ENCODE results near the gene ANGPT4.
"Not testable (repeated sequence)": the region's sequence is repeated elsewhere in the genome, so short reads cannot be mapped to it uniquely, and the experiment has no call there.

Gene ANGPT4

DNA sequence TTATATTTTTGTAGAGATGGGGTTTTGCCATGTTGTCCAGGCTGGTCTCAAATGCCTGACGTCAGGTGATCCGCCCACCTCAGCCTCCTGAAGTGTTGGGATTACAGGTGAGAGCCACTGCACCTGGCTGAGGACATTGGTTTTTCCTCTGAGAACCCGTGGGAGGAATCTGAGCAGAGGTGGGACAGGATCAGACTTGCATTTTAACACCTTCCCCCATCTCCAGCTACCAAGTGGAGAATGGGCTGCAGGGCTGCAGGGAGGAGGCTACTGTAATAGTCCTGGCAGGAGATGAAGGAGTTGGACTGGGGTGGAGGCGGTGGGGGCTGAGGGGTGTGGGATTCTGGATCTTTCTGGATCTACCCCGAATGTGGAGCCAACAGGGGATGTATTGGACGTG, 58.1 kb downstream of the ANGPT4 start:
- TF ChIP-seq CTCF (IDR thresholded peaks at IDR 0.05; ENCODE audit: borderline replicate concordance, insufficient read depth, low read depth, low read length) = no peak
- H3K4me3 ChIP-seq (ENCODE audit: low read depth, low read length) = no peak overlapping the region

GRCh38 chr20:856361-856775, 59.8 kb downstream of the ANGPT4 start:
- no peak overlapping the region for H3K4me3 ChIP-seq (ENCODE audit: low read depth, low read length)
- no peak for TF ChIP-seq CTCF (IDR thresholded peaks at IDR 0.05; ENCODE audit: borderline replicate concordance, insufficient read depth, low read depth, low read length)

DNA sequence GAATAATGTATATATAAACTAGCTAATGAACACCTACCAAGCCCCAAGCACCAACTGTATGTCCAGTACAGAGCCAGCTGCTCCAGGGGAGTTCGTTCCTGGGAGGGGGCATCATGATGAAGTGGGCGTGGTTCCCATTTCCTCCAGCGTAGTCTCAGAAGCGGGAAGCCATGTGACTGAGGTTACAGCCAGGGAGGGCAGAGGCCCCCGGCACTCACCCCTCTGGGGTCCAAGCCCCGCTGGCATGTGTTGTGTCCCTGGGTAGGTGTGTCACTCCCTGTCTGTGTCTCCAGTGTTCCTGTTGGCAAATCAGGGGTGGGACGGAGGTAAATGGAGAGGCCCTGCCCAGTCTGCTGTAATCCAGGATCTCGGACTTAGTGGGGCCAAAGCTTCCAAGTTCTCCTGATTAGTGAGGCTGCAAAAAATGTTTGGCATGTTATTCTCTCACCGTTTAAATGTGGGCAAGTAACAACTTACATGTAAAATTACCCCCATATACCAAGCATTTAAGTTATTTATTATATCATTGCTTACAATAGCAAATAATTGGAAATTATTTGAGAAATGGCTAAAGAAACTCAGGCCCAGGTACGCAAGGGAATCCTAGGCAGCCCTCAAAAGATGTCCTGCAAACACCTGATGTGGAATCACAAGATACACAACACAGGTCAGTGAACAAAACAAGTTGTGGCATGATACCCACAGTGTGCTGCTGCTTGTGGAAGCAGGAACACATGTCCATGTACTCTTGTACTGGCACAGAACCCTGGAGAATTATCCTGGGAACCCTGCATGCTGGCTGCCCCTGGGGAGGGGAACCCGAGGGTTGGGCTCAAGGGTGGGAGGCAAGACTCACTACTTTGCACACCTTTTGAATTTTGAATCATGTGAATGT, 60.4 kb downstream of the ANGPT4 start:
- no peak overlapping the region for H3K4me3 ChIP-seq (ENCODE audit: low read depth, low read length)
- TF ChIP-seq CTCF (IDR thresholded peaks at IDR 0.05; ENCODE audit: borderline replicate concordance, insufficient read depth, low read depth, low read length) = no peak

- TF ChIP-seq CTCF (IDR thresholded peaks at IDR 0.05; ENCODE audit: borderline replicate concordance, insufficient read depth, low read depth, low read length) = no peak
- H3K4me3 ChIP-seq (ENCODE audit: low read depth, low read length) = no peak overlapping the region
Observed at GRCh38 chr20:854601-855000, 61.5 kb downstream of the ANGPT4 start.

GRCh38 chr20:853406-853996, 62.6 kb downstream of the ANGPT4 start:
- no peak for TF ChIP-seq CTCF (IDR thresholded peaks at IDR 0.05; ENCODE audit: borderline replicate concordance, insufficient read depth, low read depth, low read length)
- H3K4me3 ChIP-seq (ENCODE audit: low read depth, low read length) = no peak overlapping the region

DNA sequence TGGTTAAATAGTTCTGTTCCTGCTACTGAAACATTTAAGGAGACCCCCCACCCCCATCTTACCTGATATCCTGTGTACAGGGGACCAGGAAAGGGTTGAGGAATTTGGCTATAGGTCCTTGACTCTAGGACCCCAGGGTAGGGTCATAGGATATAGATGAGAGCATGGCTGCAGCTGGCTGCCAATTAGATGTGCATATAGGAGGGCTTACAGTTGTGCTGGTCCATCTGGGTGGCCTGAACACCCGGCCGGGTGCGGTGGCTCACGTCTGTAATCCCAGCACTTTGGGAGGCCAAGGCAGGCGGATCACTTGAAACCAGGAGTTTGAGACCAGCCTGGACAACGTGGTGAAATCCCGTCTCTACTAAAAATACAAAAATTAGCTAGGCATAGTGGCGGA, 67.4 kb downstream of the ANGPT4 start:
- H3K4me3 ChIP-seq (ENCODE audit: low read depth, low read length) = not testable (repeated sequence)

DNA sequence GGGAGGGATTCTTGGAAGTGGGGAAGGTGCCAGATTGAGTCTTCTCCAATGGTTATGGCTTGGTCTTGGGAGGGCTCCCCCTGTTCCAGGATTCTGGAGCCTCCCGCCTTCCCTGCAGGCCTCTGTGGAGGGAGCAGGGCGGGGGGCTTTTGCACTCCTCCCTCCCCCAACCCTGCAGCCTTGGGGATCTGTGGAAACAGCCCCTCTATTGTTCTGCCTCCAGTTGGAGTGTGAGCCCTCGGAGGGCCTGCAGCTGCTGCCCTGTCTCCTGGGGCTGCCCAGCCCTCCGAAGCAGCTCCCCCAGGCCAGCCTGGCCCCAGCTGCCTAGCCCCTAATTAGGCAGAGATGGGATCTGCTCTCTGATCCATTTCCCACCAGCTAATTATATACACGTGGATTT, 67.9 kb downstream of the ANGPT4 start:
- H3K4me3 ChIP-seq (ENCODE audit: low read depth, low read length) = no peak overlapping the region
- TF ChIP-seq CTCF (IDR thresholded peaks at IDR 0.05; ENCODE audit: borderline replicate concordance, insufficient read depth, low read depth, low read length) = no peak

Data from GM12875 (cell line).